MCF 10A (cell line): ENCODE measurements around the gene RFTN2. TPM values are rescaled to one million over a fixed set of nuclear protein-coding genes. Genes with fewer than 3 reads are reported as not detected.

Experiments used
- BruUV-seq: library from RNA; stranded (reverse); fragments of 400-500 nt; replicated peaks from 2 replicates; lab custom pipeline; 2021; lab: Mats Ljungman, UMichigan
- CTCF ChIA-PET: fragments of 300-600 bp; sonication (Branson Sonifier 250); formaldehyde crosslinking; extraction: SDS; loops from one replicate; lab custom pipeline; 2021; ENCODE audit warnings: antibody characterized with exemption, inconsistent platforms; lab: Yijun Ruan, JAX
- POLR2A ChIA-PET: fragments of 300-600, 350-650 bp; sonication (Branson Sonifier 250); formaldehyde crosslinking; extraction: SDS; loops from one replicate; lab custom pipeline; 2020; ENCODE audit warnings: antibody characterized with exemption, inconsistent platforms; lab: Yijun Ruan, JAX
- DNase-seq: peaks from one replicate; pipeline ENCODE4 v3.0.0-alpha.2; 2018; ENCODE audit not compliant: unreplicated experiment
- H3K27ac Mint-ChIP-seq: one replicate; pipeline ENCODE4 v1.8.0; 2022; ENCODE audit warnings: mild to moderate bottlenecking, low read depth, mixed read lengths; ENCODE audit not compliant: unreplicated experiment
- H3K27me3 Mint-ChIP-seq: one replicate; pipeline ENCODE4 v1.8.0; 2022; ENCODE audit warnings: mixed read lengths; ENCODE audit not compliant: insufficient read depth, unreplicated experiment
- H3K36me3 Mint-ChIP-seq: one replicate; pipeline ENCODE4 v1.8.0; 2022; ENCODE audit warnings: mild to moderate bottlenecking, moderate library complexity, mixed read lengths; ENCODE audit not compliant: insufficient read depth, unreplicated experiment
- H3K4me1 Mint-ChIP-seq: one replicate; pipeline ENCODE4 v1.8.0; 2022; ENCODE audit warnings: mixed read lengths; ENCODE audit not compliant: insufficient read depth, unreplicated experiment
- H3K4me3 Mint-ChIP-seq: one replicate; pipeline ENCODE4 v1.8.0; 2022; ENCODE audit warnings: mild to moderate bottlenecking, moderate library complexity, mixed read lengths; ENCODE audit not compliant: unreplicated experiment
- H3K9me3 Mint-ChIP-seq: one replicate; pipeline ENCODE4 v1.8.0; 2022; ENCODE audit warnings: mixed read lengths; ENCODE audit not compliant: unreplicated experiment
- intact Hi-C: fragments of 100-400 bp; cut with micrococcal nuclease; formaldehyde crosslinking; loops from 2 replicates; pipeline ENCODE4 v1.14.1; 2022
- total RNA-seq: library from RNA; stranded (reverse); gene quantifications from 2 replicates; pipeline ENCODE4 v1.2.3, GENCODE V29; 2022
- TF ChIP-seq, protein P1 (sequence below): fragments of 200-600 bp; IDR thresholded peaks from one replicate; pipeline ENCODE4 v1.8.0; 2022; ENCODE audit warnings: antibody characterized with exemption, mild to moderate bottlenecking; ENCODE audit not compliant: unreplicated experiment

Gene RFTN2
- total RNA-seq, 1 experiment from 2014 or later: not detected

DNA sequence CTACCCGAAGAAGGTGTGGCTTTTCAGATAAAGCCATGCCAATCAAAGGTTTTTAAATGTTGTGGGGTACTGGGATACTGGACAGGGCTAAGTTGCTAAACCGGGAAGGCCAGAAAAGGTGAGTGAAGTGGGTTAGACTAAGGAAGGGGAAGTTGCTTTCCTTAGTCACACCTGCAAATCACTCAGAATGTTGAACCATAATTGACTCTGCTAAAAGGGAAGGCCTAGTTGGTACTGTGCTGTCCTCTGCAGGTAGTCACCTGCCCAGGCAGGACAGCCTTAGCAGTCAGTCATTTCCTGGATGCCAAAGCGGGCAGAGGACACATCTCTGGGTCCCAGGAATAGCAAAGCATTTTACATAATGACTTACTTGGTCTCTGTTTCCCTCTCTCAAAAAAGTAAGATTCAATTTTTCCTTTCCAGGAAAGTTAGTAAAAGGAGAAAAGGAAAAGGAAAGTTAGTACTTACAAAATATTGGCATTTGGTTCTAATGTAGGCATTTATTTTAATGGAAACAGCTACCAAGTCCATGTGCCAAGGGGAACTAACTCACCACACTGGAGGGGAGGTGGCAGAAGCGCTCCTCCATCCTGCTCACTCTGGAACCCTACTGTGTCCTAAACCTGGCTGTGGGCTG is 60.3 kb downstream of the RFTN2 start:
- CTCF ChIA-PET: interaction anchor here (0.6 to 3.9 kb wide), 10 partner anchors 15 to 576 kb away, joined by 3 to 18 read pairs (median 3); partner anchors contain the start of genes HSPD1 and HSPE1

DNA sequence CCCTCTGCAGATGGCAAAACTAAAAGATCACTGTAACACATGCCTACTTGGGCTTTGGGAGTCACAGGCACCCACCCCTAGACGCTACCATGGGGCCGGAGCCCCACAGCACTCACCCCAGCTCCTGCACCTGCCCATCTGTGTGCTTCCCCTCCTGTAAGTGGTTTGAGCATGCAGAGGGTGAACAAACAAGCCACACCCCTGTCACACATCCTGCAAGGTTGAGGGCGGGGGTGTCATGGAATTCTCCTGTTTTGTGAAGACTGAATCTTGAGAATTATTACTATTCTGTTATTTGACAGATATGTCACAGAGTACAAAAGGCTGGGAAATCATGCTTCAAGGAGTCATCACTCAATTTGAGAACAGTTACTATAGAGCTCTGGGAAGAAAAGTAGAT is 60.9 kb downstream of the RFTN2 start:
- intact Hi-C loops: no loop called here
- BruUV-seq: no TSS peak
- Mint-ChIP-seq H3K36me3 (no peaks in the 10 kb centered on the region), H3K9me3 (no peaks in the 10 kb centered on the region), H3K4me1 (peaks cover 22% of the 10 kb centered on the region), H3K4me3 (no peak overlapping the region), H3K27me3 (no peaks in the 10 kb centered on the region), H3K27ac (peak overlapping the region; percentile 9)
- ChIA-PET POLR2A (interaction anchor here (0.8 to 4.5 kb wide), 7 partner anchors 15 to 161 kb away, joined by 3 to 42 read pairs (median 16); partner anchors contain the start of genes COQ10B, HSPD1, HSPE1 and MOB4), CTCF (interaction anchor here (0.6 to 3.9 kb wide), 5 partner anchors 38 to 162 kb away, joined by 3 to 18 read pairs (median 3); partner anchors contain the start of genes HSPD1 and HSPE1)
- DNase-seq: no peak
- TF ChIP-seq, protein P1, sequence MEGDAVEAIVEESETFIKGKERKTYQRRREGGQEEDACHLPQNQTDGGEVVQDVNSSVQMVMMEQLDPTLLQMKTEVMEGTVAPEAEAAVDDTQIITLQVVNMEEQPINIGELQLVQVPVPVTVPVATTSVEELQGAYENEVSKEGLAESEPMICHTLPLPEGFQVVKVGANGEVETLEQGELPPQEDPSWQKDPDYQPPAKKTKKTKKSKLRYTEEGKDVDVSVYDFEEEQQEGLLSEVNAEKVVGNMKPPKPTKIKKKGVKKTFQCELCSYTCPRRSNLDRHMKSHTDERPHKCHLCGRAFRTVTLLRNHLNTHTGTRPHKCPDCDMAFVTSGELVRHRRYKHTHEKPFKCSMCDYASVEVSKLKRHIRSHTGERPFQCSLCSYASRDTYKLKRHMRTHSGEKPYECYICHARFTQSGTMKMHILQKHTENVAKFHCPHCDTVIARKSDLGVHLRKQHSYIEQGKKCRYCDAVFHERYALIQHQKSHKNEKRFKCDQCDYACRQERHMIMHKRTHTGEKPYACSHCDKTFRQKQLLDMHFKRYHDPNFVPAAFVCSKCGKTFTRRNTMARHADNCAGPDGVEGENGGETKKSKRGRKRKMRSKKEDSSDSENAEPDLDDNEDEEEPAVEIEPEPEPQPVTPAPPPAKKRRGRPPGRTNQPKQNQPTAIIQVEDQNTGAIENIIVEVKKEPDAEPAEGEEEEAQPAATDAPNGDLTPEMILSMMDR: no peak

More for the DNA sequence above, 60.3 kb downstream of the RFTN2 start:
- H3K9me3 Mint-ChIP-seq: no peaks in the 10 kb centered on the region
- H3K4me3 Mint-ChIP-seq: no peak overlapping the region
- TF ChIP-seq, protein P1: peak; percentile 7
- BruUV-seq: no TSS peak
- no peaks in the 10 kb centered on the region for H3K36me3 Mint-ChIP-seq
- peaks cover 22% of the 10 kb centered on the region for H3K4me1 Mint-ChIP-seq
- peak overlapping the region; percentile 9 for H3K27ac Mint-ChIP-seq
- intact Hi-C loops: no loop called here
- POLR2A ChIA-PET: interaction anchor here (0.6 to 4.5 kb wide), 5 partner anchors 99 to 180 kb away, joined by 3 to 42 read pairs (median 9); partner anchors contain the start of genes COQ10B, HSPD1, HSPE1 and MOB4
- peak; percentile 60 for DNase-seq
- no peaks in the 10 kb centered on the region for H3K27me3 Mint-ChIP-seq

- POLR2A ChIA-PET: interaction anchor here (0.7 to 4.5 kb wide), 9 partner anchors 12 to 160 kb away, joined by 3 to 42 read pairs (median 12); partner anchors contain the start of genes COQ10B, HSPD1, HSPE1 and MOB4
- TF ChIP-seq, protein P1: no peak
- no TSS peak for BruUV-seq
- intact Hi-C loops: no loop called here
- no peaks in the 10 kb centered on the region for H3K9me3 Mint-ChIP-seq
- H3K36me3 Mint-ChIP-seq: no peaks in the 10 kb centered on the region
- H3K4me3 Mint-ChIP-seq: no peak overlapping the region
- peak; percentile 90 for DNase-seq
- no peaks in the 10 kb centered on the region for H3K27me3 Mint-ChIP-seq
- CTCF ChIA-PET: interaction anchor here (0.6 to 3.9 kb wide), 7 partner anchors 9 to 110 kb away, joined by 3 to 18 read pairs (median 4); partner anchors contain the start of gene RFTN2
- no peak overlapping the region for H3K27ac Mint-ChIP-seq
- peaks cover 22% of the 10 kb centered on the region for H3K4me1 Mint-ChIP-seq
These were observed 61.8 kb downstream of the RFTN2 start for GRCh38 chr2:197613509-197613987.

- BruUV-seq: no TSS peak
- Mint-ChIP-seq H3K36me3 (no peaks in the 10 kb centered on the region), H3K27ac (no peak overlapping the region), H3K27me3 (no peaks in the 10 kb centered on the region), H3K4me3 (no peak overlapping the region), H3K9me3 (no peaks in the 10 kb centered on the region), H3K4me1 (no peaks in the 10 kb centered on the region)
- ChIA-PET POLR2A (no interaction called here), CTCF (no interaction called here)
- no peak for DNase-seq
- intact Hi-C loops: no loop called here
- TF ChIP-seq, protein P1: no peak
These were observed 69.2 kb downstream of the RFTN2 start for GRCh38 chr2:197606180-197606579.
